DND-41 (cell line): Measurements from ENCODE around the gene KSR1.

ENCODE experiments used
- ATAC-seq: fragments of 200-7000 bp; cut with Tn5 transposase; 3 replicates; pipeline ENCODE4 v1.9.1; 2021; ENCODE audit warnings: low read depth; ENCODE audit not compliant: insufficient read depth
- DNase-seq: peaks from one replicate; pipeline ENCODE4 v3.0.0-alpha.2; 2020
- H2AFZ ChIP-seq: 2 replicates; pipeline ENCODE4 v1.6.0; 2012; ENCODE audit warnings: low read depth, low read length
- H3K27ac ChIP-seq: 2 replicates; pipeline ENCODE4 v1.5.1; 2012; ENCODE audit warnings: low read length, inconsistent platforms
- H3K27me3 ChIP-seq: fragments of 200-600 bp; sonication (generic); 2 replicates; pipeline ENCODE4 v1.6.0; 2012; ENCODE audit warnings: low read length, mild to moderate bottlenecking, inconsistent platforms; ENCODE audit not compliant: insufficient read depth, poor library complexity
- H3K36me3 ChIP-seq: 2 replicates; pipeline ENCODE4 v1.5.1; 2012; ENCODE audit warnings: low read length, inconsistent platforms; ENCODE audit not compliant: insufficient read depth
- H3K4me1 ChIP-seq: 2 replicates; pipeline ENCODE4 v1.5.1; 2012; ENCODE audit warnings: mild to moderate bottlenecking, low read length; ENCODE audit not compliant: insufficient read depth
- H3K4me2 ChIP-seq: 2 replicates; pipeline ENCODE4 v1.6.0; 2012; ENCODE audit warnings: mild to moderate bottlenecking, moderate library complexity, low read length, inconsistent platforms; ENCODE audit not compliant: insufficient read depth
- H3K4me3 ChIP-seq, 2 experiments: fragments of 200-600 bp in 1 of 2; shearing (Covaris generic) in 1 of 2; 2 replicates each; pipeline ENCODE4 v1.5.1; 2012 to 2016; ENCODE audit warnings: inconsistent platforms in 2 of 2, low read length in 2 of 2, mild to moderate bottlenecking in 2 of 2, low read depth in 1 of 2, moderate library complexity in 1 of 2
- H3K79me2 ChIP-seq: 2 replicates; pipeline ENCODE4 v1.6.0; 2012; ENCODE audit warnings: low read length, inconsistent platforms; ENCODE audit not compliant: insufficient read depth
- H3K9ac ChIP-seq: 2 replicates; pipeline ENCODE4 v1.6.0; 2012; ENCODE audit warnings: low read depth, mild to moderate bottlenecking, inconsistent platforms, low read length, moderate library complexity
- H3K9me3 ChIP-seq: 2 replicates; pipeline ENCODE4 v1.5.1; 2012; ENCODE audit warnings: low read length, moderate library complexity, mild to moderate bottlenecking, inconsistent platforms; ENCODE audit not compliant: insufficient read depth, severe bottlenecking
- H4K20me1 ChIP-seq: 2 replicates; pipeline ENCODE4 v1.6.0; 2012; ENCODE audit warnings: low read length; ENCODE audit not compliant: insufficient read depth
- CTCF ChIP-seq: IDR thresholded peaks from 2 replicates; pipeline ENCODE4 v1.5.1; 2012; ENCODE audit warnings: borderline replicate concordance, low read length, moderate library complexity, mild to moderate bottlenecking; ENCODE audit not compliant: poor library complexity, severe bottlenecking; ENCODE audit errors: extremely low read depth
- EZH2 ChIP-seq: IDR thresholded peaks from 3 replicates; pipeline ENCODE4 v1.6.1; 2012; ENCODE audit warnings: borderline replicate concordance, low read depth, mild to moderate bottlenecking, moderate library complexity, low read length, inconsistent platforms; ENCODE audit not compliant: severe bottlenecking

KSR1 gene

GRCh38 chr17:27559506-27560481 is 103.5 kb downstream of the KSR1 start:
- no peak overlapping the region for H2AFZ ChIP-seq
- H3K9me3 ChIP-seq: no peaks in the 10 kb centered on the region
- DNase-seq (no peak), ATAC-seq (no peak)
- H3K79me2 ChIP-seq: no peaks in the 10 kb centered on the region
- H3K9ac ChIP-seq: no peak overlapping the region
- H3K27ac ChIP-seq: no peak overlapping the region
- H4K20me1 ChIP-seq: no peaks in the 10 kb centered on the region
- no peaks in the 10 kb centered on the region for H3K27me3 ChIP-seq
- H3K4me1 ChIP-seq: no peaks in the 10 kb centered on the region
- no peaks in the 10 kb centered on the region for H3K36me3 ChIP-seq
- no peak overlapping the region for H3K4me2 ChIP-seq
- TF ChIP-seq EZH2 (no peak), CTCF (no peak)
- no peak overlapping the region for H3K4me3 ChIP-seq

- Histone ChIP-seq H3K4me2 (no peak overlapping the region), H3K36me3 (no peaks in the 10 kb centered on the region), H3K4me3 (no peak overlapping the region), H3K27ac (no peak overlapping the region), H3K79me2 (no peaks in the 10 kb centered on the region), H3K27me3 (no peaks in the 10 kb centered on the region), H3K9ac (no peak overlapping the region), H2AFZ (no peak overlapping the region), H3K9me3 (no peaks in the 10 kb centered on the region), H4K20me1 (no peaks in the 10 kb centered on the region), H3K4me1 (no peaks in the 10 kb centered on the region)
- DNase-seq (no peak), ATAC-seq (no peak)
- no peak for TF ChIP-seq CTCF
- TF ChIP-seq EZH2: no peak
These were observed 104.4 kb downstream of the KSR1 start for GRCh38 chr17:27560668-27561067.

DNA sequence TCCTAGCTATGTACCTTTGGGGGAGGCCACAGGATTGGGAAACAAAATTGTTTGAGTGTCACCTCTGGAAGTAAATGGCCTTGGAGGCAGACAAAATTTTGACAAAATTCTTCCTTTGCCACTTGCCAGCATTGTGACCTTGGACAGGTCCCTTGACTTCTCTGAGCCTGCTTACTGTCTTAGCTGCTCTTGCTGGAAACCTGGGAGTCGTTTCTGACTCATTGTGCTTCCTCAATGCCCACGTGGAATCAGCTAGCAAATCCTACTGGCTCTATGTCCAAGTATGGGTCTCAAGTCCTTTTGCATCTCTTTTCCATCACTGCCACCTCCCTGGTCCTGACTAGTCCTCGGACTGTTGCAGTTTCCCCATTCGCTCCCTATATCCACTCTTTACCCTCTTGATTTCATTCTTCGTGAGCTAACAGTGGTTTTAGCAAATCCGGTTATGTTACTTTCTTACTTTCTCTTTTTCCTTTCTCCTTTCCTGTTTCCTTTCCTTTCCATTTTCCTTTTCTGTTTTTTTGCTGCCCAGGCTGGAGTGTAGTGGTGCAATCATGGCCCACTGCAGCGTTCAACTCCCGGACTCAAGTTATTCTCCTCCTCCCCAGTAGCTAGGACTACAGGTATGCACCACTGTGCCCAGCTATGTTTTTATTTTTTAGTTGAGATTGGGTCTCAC is 106.7 kb downstream of the KSR1 start:
- no peaks in the 10 kb centered on the region for H3K9me3 ChIP-seq

More for the DNA sequence above, 106.7 kb downstream of the KSR1 start:
- no peaks in the 10 kb centered on the region for H3K4me1 ChIP-seq
- no peak overlapping the region for H3K27ac ChIP-seq
- no peaks in the 10 kb centered on the region for H3K79me2 ChIP-seq
- H3K36me3 ChIP-seq: no peaks in the 10 kb centered on the region
- no peak overlapping the region for H2AFZ ChIP-seq
- H3K4me2 ChIP-seq: no peak overlapping the region
- no peaks in the 10 kb centered on the region for H4K20me1 ChIP-seq
- H3K9ac ChIP-seq: no peak overlapping the region
- no peak overlapping the region for H3K4me3 ChIP-seq
- ATAC-seq (no peak), DNase-seq (no peak)
- no peaks in the 10 kb centered on the region for H3K27me3 ChIP-seq
- TF ChIP-seq CTCF (no peak), EZH2 (no peak)
